Measurements from ENCODE around the gene EFCAB6. TPM values are rescaled to one million over a fixed set of nuclear protein-coding genes. Genes with fewer than 3 reads are reported as not detected.

The EFCAB6 gene
- total and polyA plus RNA-seq, 9 of the 15 experiments (the other 6 are each of a cell fraction or from before 2014, with no cell fraction given): 0.06 TPM; not detected in 8

DNA sequence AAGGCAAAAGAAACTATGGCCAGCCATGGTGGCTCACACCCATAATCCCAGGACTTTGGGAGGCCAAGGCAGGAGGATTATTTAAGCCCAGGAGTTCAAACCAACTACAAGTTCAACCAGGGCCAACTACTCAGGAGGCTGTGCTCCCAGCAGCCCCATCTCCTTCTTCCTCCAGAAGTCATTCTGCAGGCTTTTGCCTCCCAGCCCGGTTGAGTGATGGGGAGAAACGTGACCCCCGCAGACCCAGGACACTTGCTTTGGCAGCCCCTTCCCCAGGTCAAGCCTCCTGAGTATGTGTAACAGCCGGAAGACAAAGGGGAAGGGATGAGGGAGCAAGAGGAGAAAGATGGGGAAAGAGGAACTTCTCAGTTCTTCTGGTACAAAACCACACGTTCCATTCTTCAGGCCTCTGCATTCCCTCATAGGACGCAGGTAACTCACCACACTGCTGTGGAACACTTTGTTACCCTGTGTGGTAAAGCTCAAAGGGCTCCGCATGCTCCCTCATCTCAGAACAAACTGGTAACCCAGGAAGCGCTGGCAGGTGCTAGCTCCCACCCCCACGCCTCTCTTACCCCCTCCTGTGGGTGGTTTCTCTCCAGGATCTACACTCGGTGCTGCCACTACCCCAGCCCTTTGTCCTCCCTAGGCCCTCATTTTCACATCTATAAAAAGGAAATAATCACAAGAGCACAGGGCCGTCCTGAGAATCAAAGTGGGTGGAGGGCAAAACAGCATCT, 46.2 kb upstream of the EFCAB6 start:
- CTCF ChIA-PET (ENCODE audit: low intra/inter-chr PET ratio): no interaction called here

DNA sequence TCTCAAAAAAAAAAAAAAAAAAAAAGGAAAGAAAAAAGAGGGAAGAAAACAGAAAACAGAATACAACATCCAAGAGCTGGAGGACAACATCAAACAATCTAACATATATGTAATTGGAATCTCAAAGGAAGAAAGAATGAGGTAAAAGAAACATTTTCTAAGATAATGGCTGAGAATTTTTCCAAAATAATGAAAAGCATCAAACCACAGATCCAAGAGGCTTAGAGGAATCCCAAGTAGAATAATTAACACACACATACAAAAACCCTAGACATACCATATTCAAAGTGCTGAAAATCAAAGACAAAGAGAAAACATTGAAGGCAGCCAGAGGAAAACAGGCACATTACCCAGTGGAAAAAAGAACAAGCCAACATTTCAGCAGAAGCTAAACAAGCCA, 45.3 kb upstream of the EFCAB6 start:
- Histone ChIP-seq H3K79me2 (ENCODE audit: control insufficient read depth, insufficient read depth, low read length) (no peaks in the 10 kb centered on the region), H3K36me3 (ENCODE audit: control insufficient read depth, insufficient read depth, low read length) (no peaks in the 10 kb centered on the region), H3K9me3 (replicated peaks; ENCODE audit: control insufficient read depth, insufficient read depth, low read depth, low read length) (no peaks in the 10 kb centered on the region), H3K27me3 (ENCODE audit: control insufficient read depth in 2 of 2, insufficient read depth in 2 of 2, low read length in 2 of 2) (peaks cover 0 to 45% of the 10 kb centered on the region in 2 experiments; a peak in 3 of 5 replicates), H3K4me1 (replicated peaks in 1 of 2; ENCODE audit: control insufficient read depth in 2 of 2, insufficient read depth in 2 of 2, low read length in 2 of 2) (peaks cover 0 to under 1% of the 10 kb centered on the region in 2 experiments; a peak in 1 of 5 replicates), H3K9ac (ENCODE audit: insufficient read depth in 1 of 2, low read depth in 2 of 2, low read length in 2 of 2) (no peak overlapping the region), H4K20me1 (replicated peaks; ENCODE audit: control insufficient read depth, insufficient read depth, low read length) (no peaks in the 10 kb centered on the region; the same call in 1 of the 2 replicates), H3K9me1 (ENCODE audit: control insufficient read depth, insufficient read depth, low read length) (no peaks in the 10 kb centered on the region), H3K27ac (ENCODE audit: extremely low read depth, low read depth, low read length) (no peak overlapping the region), H3K4me2 (ENCODE audit: insufficient read depth, low read length) (no peak overlapping the region), H3K4me3 (no peak overlapping the region), H2AFZ (ENCODE audit: low read depth, low read length) (no peak overlapping the region)
- POLR2A ChIA-PET: no interaction called here
- DNase-seq (ENCODE audit: extremely low read depth in 1 of 4, low spot score in 3 of 4) (no peak), FAIRE-seq (no peak), ATAC-seq (no peak)
- in situ Hi-C loops (cut with MboI) (no loop called here), intact Hi-C loops (cut with micrococcal nuclease) (no loop called here)
- TF ChIP-seq ZNF766 (CRISPR knock-in tag; conservative IDR thresholded peaks at IDR 0.05): no peak
- TF ChIP-seq, protein P1, sequence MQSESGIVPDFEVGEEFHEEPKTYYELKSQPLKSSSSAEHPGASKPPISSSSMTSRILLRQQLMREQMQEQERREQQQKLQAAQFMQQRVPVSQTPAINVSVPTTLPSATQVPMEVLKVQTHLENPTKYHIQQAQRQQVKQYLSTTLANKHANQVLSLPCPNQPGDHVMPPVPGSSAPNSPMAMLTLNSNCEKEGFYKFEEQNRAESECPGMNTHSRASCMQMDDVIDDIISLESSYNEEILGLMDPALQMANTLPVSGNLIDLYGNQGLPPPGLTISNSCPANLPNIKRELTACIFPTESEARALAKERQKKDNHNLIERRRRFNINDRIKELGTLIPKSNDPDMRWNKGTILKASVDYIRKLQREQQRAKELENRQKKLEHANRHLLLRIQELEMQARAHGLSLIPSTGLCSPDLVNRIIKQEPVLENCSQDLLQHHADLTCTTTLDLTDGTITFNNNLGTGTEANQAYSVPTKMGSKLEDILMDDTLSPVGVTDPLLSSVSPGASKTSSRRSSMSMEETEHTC (IDR thresholded peaks at IDR 0.05): no peak
- no peak for TF ChIP-seq POLR2B (IDR thresholded peaks at IDR 0.05; ENCODE audit: low read depth, partially characterized antibody)
- TF ChIP-seq, protein P2, sequence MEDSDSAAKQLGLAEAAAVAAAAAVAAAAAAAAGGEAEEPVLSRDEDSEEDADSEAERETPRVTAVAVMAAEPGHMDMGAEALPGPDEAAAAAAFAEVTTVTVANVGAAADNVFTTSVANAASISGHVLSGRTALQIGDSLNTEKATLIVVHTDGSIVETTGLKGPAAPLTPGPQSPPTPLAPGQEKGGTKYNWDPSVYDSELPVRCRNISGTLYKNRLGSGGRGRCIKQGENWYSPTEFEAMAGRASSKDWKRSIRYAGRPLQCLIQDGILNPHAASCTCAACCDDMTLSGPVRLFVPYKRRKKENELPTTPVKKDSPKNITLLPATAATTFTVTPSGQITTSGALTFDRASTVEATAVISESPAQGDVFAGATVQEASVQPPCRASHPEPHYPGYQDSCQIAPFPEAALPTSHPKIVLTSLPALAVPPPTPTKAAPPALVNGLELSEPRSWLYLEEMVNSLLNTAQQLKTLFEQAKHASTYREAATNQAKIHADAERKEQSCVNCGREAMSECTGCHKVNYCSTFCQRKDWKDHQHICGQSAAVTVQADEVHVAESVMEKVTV (CRISPR knock-in tag; IDR thresholded peaks at IDR 0.05): no peak
- no peak for TF ChIP-seq ZNF146 (CRISPR knock-in tag; IDR thresholded peaks at IDR 0.05; ENCODE audit: unreplicated experiment)
- TF ChIP-seq, protein P3, sequence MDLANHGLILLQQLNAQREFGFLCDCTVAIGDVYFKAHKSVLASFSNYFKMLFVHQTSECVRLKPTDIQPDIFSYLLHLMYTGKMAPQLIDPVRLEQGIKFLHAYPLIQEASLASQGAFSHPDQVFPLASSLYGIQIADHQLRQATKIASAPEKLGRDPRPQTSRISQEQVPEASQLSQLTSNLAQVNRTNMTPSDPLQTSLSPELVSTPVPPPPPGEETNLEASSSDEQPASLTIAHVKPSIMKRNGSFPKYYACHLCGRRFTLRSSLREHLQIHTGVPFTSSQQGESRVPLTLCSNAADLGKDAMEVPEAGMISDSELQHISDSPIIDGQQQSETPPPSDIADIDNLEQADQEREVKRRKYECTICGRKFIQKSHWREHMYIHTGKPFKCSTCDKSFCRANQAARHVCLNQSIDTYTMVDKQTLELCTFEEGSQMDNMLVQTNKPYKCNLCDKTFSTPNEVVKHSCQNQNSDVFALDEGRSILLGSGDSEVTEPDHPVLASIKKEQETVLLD (IDR thresholded peaks at IDR 0.05): no peak
- TF ChIP-seq PRPF4 (IDR thresholded peaks at IDR 0.05; ENCODE audit: insufficient read depth, low read depth, low read length, poor library complexity, severe bottlenecking): no peak
- TF ChIP-seq GATA2 (CRISPR knock-in tag; IDR thresholded peaks at IDR 0.05): no peak
- BruUV-seq (replicated peaks): no TSS peak
- CTCF ChIA-PET (ENCODE audit: low intra/inter-chr PET ratio): no interaction called here

More for the DNA sequence above, 46.2 kb upstream of the EFCAB6 start:
- WGBS (ENCODE audit: insufficient coverage, low coverage, missing lambda C conversion rate): 1% methylated on average over 10 of the region's 11 CpGs
- Histone ChIP-seq H3K9ac (ENCODE audit: insufficient read depth in 1 of 2, low read depth in 2 of 2, low read length in 2 of 2) (no peak overlapping the region), H3K36me3 (ENCODE audit: control insufficient read depth, insufficient read depth, low read length) (no peaks in the 10 kb centered on the region), H3K4me3 (no peak overlapping the region), H3K9me3 (replicated peaks; ENCODE audit: control insufficient read depth, insufficient read depth, low read depth, low read length) (no peaks in the 10 kb centered on the region), H3K27me3 (ENCODE audit: control insufficient read depth in 2 of 2, insufficient read depth in 2 of 2, low read length in 2 of 2) (peaks cover 0 to 39% of the 10 kb centered on the region in 2 experiments; a peak in 3 of 5 replicates), H3K27ac (ENCODE audit: extremely low read depth, low read depth, low read length) (no peak overlapping the region), H3K9me1 (ENCODE audit: control insufficient read depth, insufficient read depth, low read length) (no peaks in the 10 kb centered on the region), H3K4me2 (ENCODE audit: insufficient read depth, low read length) (no peak overlapping the region), H4K20me1 (replicated peaks; ENCODE audit: control insufficient read depth, insufficient read depth, low read length) (no peaks in the 10 kb centered on the region; the same call in 1 of the 2 replicates), H3K4me1 (replicated peaks in 1 of 2; ENCODE audit: control insufficient read depth in 2 of 2, insufficient read depth in 2 of 2, low read length in 2 of 2) (peaks cover 0 to 4% of the 10 kb centered on the region in 2 experiments; a peak in 1 of 5 replicates), H3K79me2 (ENCODE audit: control insufficient read depth, insufficient read depth, low read length) (no peaks in the 10 kb centered on the region), H2AFZ (ENCODE audit: low read depth, low read length) (no peak overlapping the region)
- intact Hi-C loops (cut with micrococcal nuclease) (no loop called here), in situ Hi-C loops (cut with MboI) (no loop called here)
- POLR2A ChIA-PET: no interaction called here
- FAIRE-seq (no peak), ATAC-seq (no peak), DNase-seq (ENCODE audit: extremely low read depth in 1 of 4, low spot score in 3 of 4) (no peak)
- BruUV-seq (replicated peaks): no TSS peak
- TF ChIP-seq ZNF124 (CRISPR knock-in tag; IDR thresholded peaks at IDR 0.05) (no peak), ZNF830 (CRISPR knock-in tag; IDR thresholded peaks at IDR 0.05) (no peak), NCOA2 (IDR thresholded peaks at IDR 0.05; ENCODE audit: partially characterized antibody in 2 of 2) (no peak), TAF15 (IDR thresholded peaks at IDR 0.05; ENCODE audit: low read depth, low read length) (no peak), PCBP2 (IDR thresholded peaks at IDR 0.05; ENCODE audit: low read depth, low read length, poor library complexity, severe bottlenecking) (no peak), CEBPB (tag; IDR thresholded peaks at IDR 0.05) (no peak)

Data from K562 (cell line).